GM12878 (cell line): Measurements from ENCODE around the gene SH3BP5. TPM values are rescaled to one million over a fixed set of nuclear protein-coding genes. Genes with fewer than 3 reads are reported as not detected.
A peak's percentile ranks its signal among the peaks of the same experiment; 100 is the strongest.

Experiments
- BCL3 ChIP-seq: IDR thresholded peaks from 2 replicates; pipeline ENCODE4 v1.6.1; 2011; ENCODE audit warnings: borderline replicate concordance, low read depth, mild to moderate bottlenecking, moderate library complexity, low read length; ENCODE audit not compliant: insufficient read depth, poor library complexity, severe bottlenecking
- CBX5 ChIP-seq: sonication (generic); IDR thresholded peaks from 2 replicates; pipeline ENCODE4 v1.6.1; 2016; ENCODE audit warnings: low read depth, moderate library complexity, mild to moderate bottlenecking, inconsistent platforms
- CTCF ChIP-seq, 3 experiments: IDR thresholded peaks in 2 of 3; conservative IDR thresholded peaks in 1 of 3; 2 replicates each; pipeline ENCODE4 v1.5.1; 2011; ENCODE audit warnings: low read depth in 3 of 3, low read length in 3 of 3, mild to moderate bottlenecking in 3 of 3, control low read depth in 2 of 3, moderate library complexity in 2 of 3, inconsistent platforms in 1 of 3, mixed read lengths in 1 of 3; ENCODE audit not compliant: control insufficient read depth in 2 of 3, insufficient read depth in 1 of 3; ENCODE audit errors: extremely low read depth in 1 of 3
- HDAC2 ChIP-seq: fragments of 200-600 bp; sonication (generic); IDR thresholded peaks from 2 replicates; pipeline ENCODE4 v1.6.1; 2017
- IKZF1 ChIP-seq: fragments of 450-650 bp; conservative IDR thresholded peaks from 2 replicates; pipeline ENCODE4 v1.6.1; 2017; ENCODE audit warnings: antibody characterized with exemption, mild to moderate bottlenecking
- MTA2 ChIP-seq: fragments of 450-650 bp; IDR thresholded peaks from 2 replicates; pipeline ENCODE4 v1.6.1; 2016; ENCODE audit warnings: low read depth, mild to moderate bottlenecking, moderate library complexity
- PAX5 ChIP-seq: IDR thresholded peaks from 2 replicates; pipeline ENCODE4 v1.6.1; 2011; ENCODE audit warnings: low read depth, low read length, borderline replicate concordance
- RELA ChIP-seq: fragments of 450-650 bp; IDR thresholded peaks from 2 replicates; pipeline ENCODE4 v1.8.0; 2014; ENCODE audit warnings: borderline replicate concordance; ENCODE audit not compliant: partially characterized antibody
- RUNX3 ChIP-seq: IDR thresholded peaks from 2 replicates; pipeline ENCODE4 v1.6.1; 2012; ENCODE audit warnings: low read length, inconsistent platforms
- SMAD5 ChIP-seq: IDR thresholded peaks from 2 replicates; pipeline ENCODE4 v1.6.1; 2016; ENCODE audit warnings: antibody characterized with exemption, low read depth
- SUPT20H ChIP-seq: IDR thresholded peaks from 2 replicates; pipeline ENCODE4 v1.6.1; 2011; ENCODE audit warnings: low read depth, mild to moderate bottlenecking, low read length, moderate library complexity, borderline replicate concordance; ENCODE audit not compliant: control insufficient read depth
- TARDBP ChIP-seq: IDR thresholded peaks from 2 replicates; pipeline ENCODE4 v1.6.1; 2016; ENCODE audit warnings: borderline replicate concordance
- ZNF217 ChIP-seq: fragments of 450-650 bp; IDR thresholded peaks from 2 replicates; pipeline ENCODE4 v1.6.1; 2017; ENCODE audit warnings: antibody characterized with exemption, mild to moderate bottlenecking
- polyA plus RNA-seq, 11 experiments: library from polyadenylated mRNA; depleted of rRNA in 4 of 11; unstranded in 6 of 11; stranded (reverse) in 5 of 11; fragments of >200 nt; fragmentation: Nextera tagmentation in 4 of 11; fragmentation: Illumina TruSeq in 1 of 11; extraction: Ambion mirVana in 4 of 11; extraction: Trizol in 1 of 11; gene quantifications; 1 replicate in 1 of 11; 2 replicates in 10 of 11; pipeline versions ENCODE4 v1.2.1 to v1.2.3, GENCODE V29; 2011 to 2016; ENCODE audit warnings: inconsistent platforms in 2 of 11, missing spikeins in 2 of 11, low read depth in 1 of 11
- total RNA-seq, 4 experiments: library from RNA; depleted of rRNA in 3 of 4; stranded (reverse); fragments of >200 nt in 3 of 4; fragmentation: Illumina TruSeq in 1 of 4; extraction: Trizol in 1 of 4; gene quantifications; 2 replicates each; pipeline versions ENCODE4 v1.2.1 to v1.2.3, GENCODE V29; 2013 to 2021
- TF ChIP-seq, protein P1 (sequence below): fragments of 450-650 bp; IDR thresholded peaks from 2 replicates; pipeline ENCODE4 v1.6.1; 2017; ENCODE audit warnings: low read depth, mild to moderate bottlenecking, moderate library complexity
- TF ChIP-seq, protein P2 (sequence below): fragments of 450-650 bp; IDR thresholded peaks from 2 replicates; pipeline ENCODE4 v1.6.1; 2016; ENCODE audit warnings: mild to moderate bottlenecking, moderate library complexity, borderline replicate concordance
- TF ChIP-seq, protein P3 (sequence below): fragments of 450-650 bp; IDR thresholded peaks from 2 replicates; pipeline ENCODE4 v1.6.1; 2016; ENCODE audit warnings: mild to moderate bottlenecking

Gene SH3BP5
- total and polyA plus RNA-seq, 10 of the 15 experiments (the other 5 are each of a cell fraction or from before 2014, with no cell fraction given): 14.9 to 87.5 (median 43.7) TPM

DNA sequence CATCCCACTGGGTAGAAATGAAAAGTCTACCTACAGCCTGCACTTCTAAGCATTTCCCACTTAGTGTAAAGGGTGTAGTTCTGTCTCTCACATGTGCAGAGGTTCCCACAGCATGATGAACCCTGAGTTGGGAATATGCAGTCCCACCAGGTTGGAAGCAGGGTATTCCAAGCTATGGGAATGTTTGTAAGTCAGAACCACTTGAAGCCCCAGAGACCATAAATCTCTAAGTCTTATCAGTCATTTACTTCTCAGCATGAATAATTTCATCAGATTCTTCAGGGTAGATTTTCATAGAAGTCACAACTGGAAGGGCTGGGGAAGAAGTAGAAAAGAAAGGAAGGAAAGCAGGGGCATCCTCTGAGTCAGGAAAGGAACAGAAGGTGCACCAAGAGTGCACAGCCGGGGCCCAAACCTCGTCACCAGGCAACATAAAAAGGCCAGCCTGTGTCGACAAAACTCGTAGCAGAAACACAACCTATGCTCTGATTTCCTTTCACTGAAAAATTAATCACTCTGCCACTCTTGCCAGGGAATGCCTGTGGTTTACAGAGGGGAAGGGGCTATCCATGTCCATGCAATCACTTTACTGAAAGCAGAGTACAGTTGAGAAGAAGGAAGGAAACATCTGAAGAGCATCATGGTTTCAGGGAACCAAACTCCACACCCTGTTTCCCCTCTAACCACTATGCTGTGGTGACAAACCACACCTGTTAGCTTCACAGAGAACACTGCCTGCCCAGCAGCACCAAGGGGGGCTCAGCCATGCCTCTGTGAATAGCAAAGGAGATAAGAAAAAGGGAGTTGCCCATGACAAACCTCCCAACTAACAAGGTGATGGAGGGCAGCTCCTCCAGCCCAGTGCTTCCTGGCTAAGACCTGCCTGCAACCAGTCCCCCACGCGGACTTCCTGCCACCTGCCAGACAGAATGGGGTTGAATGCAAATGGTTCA lies 40.5 kb downstream of the SH3BP5 start (continued):
- no peak for TF ChIP-seq CTCF (IDR thresholded peaks at IDR 0.05 in 2 of 3, conservative IDR thresholded peaks at IDR 0.05 in 1 of 3; ENCODE audit: control insufficient read depth in 2 of 3, extremely low read depth in 1 of 3, insufficient read depth in 1 of 3, low read depth in 3 of 3, low read length in 3 of 3)
- TF ChIP-seq RUNX3: peak; percentile 99
- TF ChIP-seq, protein P1, sequence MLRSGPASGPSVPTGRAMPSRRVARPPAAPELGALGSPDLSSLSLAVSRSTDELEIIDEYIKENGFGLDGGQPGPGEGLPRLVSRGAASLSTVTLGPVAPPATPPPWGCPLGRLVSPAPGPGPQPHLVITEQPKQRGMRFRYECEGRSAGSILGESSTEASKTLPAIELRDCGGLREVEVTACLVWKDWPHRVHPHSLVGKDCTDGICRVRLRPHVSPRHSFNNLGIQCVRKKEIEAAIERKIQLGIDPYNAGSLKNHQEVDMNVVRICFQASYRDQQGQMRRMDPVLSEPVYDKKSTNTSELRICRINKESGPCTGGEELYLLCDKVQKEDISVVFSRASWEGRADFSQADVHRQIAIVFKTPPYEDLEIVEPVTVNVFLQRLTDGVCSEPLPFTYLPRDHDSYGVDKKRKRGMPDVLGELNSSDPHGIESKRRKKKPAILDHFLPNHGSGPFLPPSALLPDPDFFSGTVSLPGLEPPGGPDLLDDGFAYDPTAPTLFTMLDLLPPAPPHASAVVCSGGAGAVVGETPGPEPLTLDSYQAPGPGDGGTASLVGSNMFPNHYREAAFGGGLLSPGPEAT: peak; percentile 50
- 0 out of 2 replicates have a peak, but pooled peaks have one; percentile 20 for TF ChIP-seq CBX5
- no peak for TF ChIP-seq SMAD5
- TF ChIP-seq RELA: peak; percentile 37
- TF ChIP-seq, protein P2, sequence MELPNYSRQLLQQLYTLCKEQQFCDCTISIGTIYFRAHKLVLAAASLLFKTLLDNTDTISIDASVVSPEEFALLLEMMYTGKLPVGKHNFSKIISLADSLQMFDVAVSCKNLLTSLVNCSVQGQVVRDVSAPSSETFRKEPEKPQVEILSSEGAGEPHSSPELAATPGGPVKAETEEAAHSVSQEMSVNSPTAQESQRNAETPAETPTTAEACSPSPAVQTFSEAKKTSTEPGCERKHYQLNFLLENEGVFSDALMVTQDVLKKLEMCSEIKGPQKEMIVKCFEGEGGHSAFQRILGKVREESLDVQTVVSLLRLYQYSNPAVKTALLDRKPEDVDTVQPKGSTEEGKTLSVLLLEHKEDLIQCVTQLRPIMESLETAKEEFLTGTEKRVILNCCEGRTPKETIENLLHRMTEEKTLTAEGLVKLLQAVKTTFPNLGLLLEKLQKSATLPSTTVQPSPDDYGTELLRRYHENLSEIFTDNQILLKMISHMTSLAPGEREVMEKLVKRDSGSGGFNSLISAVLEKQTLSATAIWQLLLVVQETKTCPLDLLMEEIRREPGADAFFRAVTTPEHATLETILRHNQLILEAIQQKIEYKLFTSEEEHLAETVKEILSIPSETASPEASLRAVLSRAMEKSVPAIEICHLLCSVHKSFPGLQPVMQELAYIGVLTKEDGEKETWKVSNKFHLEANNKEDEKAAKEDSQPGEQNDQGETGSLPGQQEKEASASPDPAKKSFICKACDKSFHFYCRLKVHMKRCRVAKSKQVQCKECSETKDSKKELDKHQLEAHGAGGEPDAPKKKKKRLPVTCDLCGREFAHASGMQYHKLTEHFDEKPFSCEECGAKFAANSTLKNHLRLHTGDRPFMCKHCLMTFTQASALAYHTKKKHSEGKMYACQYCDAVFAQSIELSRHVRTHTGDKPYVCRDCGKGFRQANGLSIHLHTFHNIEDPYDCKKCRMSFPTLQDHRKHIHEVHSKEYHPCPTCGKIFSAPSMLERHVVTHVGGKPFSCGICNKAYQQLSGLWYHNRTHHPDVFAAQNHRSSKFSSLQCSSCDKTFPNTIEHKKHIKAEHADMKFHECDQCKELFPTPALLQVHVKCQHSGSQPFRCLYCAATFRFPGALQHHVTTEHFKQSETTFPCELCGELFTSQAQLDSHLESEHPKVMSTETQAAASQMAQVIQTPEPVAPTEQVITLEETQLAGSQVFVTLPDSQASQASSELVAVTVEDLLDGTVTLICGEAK: no peak
- no peak for TF ChIP-seq SUPT20H
- TF ChIP-seq BCL3: no peak
- TF ChIP-seq, protein P3, sequence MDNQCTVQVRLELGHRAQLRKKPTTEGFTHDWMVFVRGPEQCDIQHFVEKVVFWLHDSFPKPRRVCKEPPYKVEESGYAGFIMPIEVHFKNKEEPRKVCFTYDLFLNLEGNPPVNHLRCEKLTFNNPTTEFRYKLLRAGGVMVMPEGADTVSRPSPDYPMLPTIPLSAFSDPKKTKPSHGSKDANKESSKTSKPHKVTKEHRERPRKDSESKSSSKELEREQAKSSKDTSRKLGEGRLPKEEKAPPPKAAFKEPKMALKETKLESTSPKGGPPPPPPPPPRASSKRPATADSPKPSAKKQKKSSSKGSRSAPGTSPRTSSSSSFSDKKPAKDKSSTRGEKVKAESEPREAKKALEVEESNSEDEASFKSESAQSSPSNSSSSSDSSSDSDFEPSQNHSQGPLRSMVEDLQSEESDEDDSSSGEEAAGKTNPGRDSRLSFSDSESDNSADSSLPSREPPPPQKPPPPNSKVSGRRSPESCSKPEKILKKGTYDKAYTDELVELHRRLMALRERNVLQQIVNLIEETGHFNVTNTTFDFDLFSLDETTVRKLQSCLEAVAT: 0 out of 2 replicates have a peak, but pooled peaks have one; percentile 34
- TF ChIP-seq IKZF1: peak; percentile 87
- TF ChIP-seq ZNF217: no peak
- TF ChIP-seq PAX5: peak; percentile 62; the same call in 1 of the 2 replicates
- peak; percentile 72 for TF ChIP-seq MTA2
- TF ChIP-seq TARDBP: no peak
- no peak for TF ChIP-seq HDAC2
